ENCODE results near the gene RAP1GAP.

GRCh38 chr1:21652937-21653743 lies 16.0 kb downstream of the RAP1GAP start:
- TF ChIP-seq EP300 (IDR thresholded peaks at IDR 0.05; ENCODE audit: low read depth) (no peak), CTCF (IDR thresholded peaks at IDR 0.05) (no peak), POLR2AphosphoS5 (IDR thresholded peaks at IDR 0.05) (no peak)

Data from transverse colon (tissue), 4 donors.